Upper lobe of left lung (tissue), 4 donors: ENCODE measurements around the gene NOBOX.

Experiments used
- POLR2A ChIP-seq, 4 donors: fragments of 450-650 bp; IDR thresholded peaks; one replicate each; pipeline ENCODE4 v1.5.1; 2016 to 2017; ENCODE audit warnings: antibody characterized with exemption in 4 of 4, mild to moderate bottlenecking in 2 of 4
- TF ChIP-seq, protein P1 (sequence below), 6 experiments: fragments of 450-650 bp in 4 of 6; fragments of 200-600 bp in 2 of 6; sonication (generic) in 2 of 6; IDR thresholded peaks; one replicate each; pipeline ENCODE4 v1.5.1; 2016 to 2019; ENCODE audit warnings: antibody characterized with exemption in 6 of 6

DNA sequence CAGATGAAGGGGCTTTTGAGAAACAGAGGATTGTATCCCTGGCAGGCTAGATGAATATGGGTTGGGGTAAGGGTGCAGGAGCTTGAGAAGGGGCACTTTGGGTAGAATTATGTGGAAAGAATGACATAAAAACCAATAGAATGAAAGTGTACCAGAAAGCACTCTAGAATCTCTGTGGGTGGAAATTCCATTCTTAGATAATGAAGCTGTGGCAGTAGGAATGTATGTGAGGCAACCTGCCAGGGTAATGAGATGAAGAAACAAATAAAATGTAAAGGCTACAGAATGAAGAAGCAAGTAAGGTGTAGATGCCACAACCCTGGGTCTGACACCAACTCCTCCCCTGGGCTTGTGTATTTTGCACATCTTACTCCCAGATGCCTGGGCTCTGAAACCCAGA lies 16.8 kb downstream of the NOBOX start:
- TF ChIP-seq, protein P1, sequence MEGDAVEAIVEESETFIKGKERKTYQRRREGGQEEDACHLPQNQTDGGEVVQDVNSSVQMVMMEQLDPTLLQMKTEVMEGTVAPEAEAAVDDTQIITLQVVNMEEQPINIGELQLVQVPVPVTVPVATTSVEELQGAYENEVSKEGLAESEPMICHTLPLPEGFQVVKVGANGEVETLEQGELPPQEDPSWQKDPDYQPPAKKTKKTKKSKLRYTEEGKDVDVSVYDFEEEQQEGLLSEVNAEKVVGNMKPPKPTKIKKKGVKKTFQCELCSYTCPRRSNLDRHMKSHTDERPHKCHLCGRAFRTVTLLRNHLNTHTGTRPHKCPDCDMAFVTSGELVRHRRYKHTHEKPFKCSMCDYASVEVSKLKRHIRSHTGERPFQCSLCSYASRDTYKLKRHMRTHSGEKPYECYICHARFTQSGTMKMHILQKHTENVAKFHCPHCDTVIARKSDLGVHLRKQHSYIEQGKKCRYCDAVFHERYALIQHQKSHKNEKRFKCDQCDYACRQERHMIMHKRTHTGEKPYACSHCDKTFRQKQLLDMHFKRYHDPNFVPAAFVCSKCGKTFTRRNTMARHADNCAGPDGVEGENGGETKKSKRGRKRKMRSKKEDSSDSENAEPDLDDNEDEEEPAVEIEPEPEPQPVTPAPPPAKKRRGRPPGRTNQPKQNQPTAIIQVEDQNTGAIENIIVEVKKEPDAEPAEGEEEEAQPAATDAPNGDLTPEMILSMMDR (IDR thresholded peaks at IDR 0.05), result no peak
- no peak for TF ChIP-seq POLR2A (IDR thresholded peaks at IDR 0.05)
